ENCODE data around the gene JADE2.

JADE2 gene

DNA sequence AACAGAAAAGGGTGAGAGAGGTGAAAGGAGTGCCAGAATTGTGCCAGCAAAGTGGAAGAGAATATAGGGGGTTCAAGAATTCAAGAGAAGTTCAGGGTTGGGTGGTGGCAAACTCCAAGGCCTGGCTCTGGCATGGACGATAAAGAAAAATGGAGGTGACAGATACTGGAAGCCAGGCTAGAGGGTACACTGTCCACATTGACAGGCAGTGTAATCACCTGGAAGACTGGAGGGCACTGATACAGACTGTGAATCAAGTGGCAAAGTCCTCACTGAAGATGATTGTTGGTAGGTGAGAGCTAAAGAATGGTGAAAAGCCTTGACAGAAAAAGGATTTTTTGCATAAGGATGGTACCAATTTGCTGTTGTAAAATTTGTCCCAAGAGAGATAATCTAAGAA, 100.1 kb downstream of the JADE2 start:
- peaks cover 35% of the 10 kb centered on the region for H3K4me1 ChIP-seq (ENCODE audit: low read depth, poor library complexity, severe bottlenecking)
- H4K20me1 ChIP-seq (ENCODE audit: insufficient read depth) = no peaks in the 10 kb centered on the region; the same call in 1 of the 2 replicates
- peaks cover 37% of the 10 kb centered on the region for H3K79me2 ChIP-seq (ENCODE audit: insufficient read depth, low read depth)
- H2AFZ ChIP-seq (ENCODE audit: low read depth) = no peak overlapping the region
- H3K4me3 ChIP-seq (IDR thresholded peaks at IDR 0.05; ENCODE audit: insufficient read depth, low read depth, low read length) = no peak overlapping the region
- TF ChIP-seq CTCF (conservative IDR thresholded peaks at IDR 0.05; ENCODE audit: low read depth, low read length) = no peak
- H3K4me2 ChIP-seq = no peak overlapping the region
- no peaks in the 10 kb centered on the region; the same call in 1 of the 2 replicates for H3K36me3 ChIP-seq (ENCODE audit: insufficient read depth)
- H3K9ac ChIP-seq = no peak overlapping the region
- H3K27me3 ChIP-seq (ENCODE audit: insufficient read depth, low read depth) = no peaks in the 10 kb centered on the region
- no peak overlapping the region for H3K27ac ChIP-seq

GRCh38 chr5:134626369-134627014, 101.0 kb downstream of the JADE2 start:
- H3K4me2 ChIP-seq = peak overlapping the region; percentile 65

More at GRCh38 chr5:134626369-134627014, 101.0 kb downstream of the JADE2 start:
- Histone ChIP-seq H3K4me1 (ENCODE audit: low read depth, poor library complexity, severe bottlenecking) (peaks cover 42% of the 10 kb centered on the region), H3K79me2 (ENCODE audit: insufficient read depth, low read depth) (peaks cover 44% of the 10 kb centered on the region), H4K20me1 (ENCODE audit: insufficient read depth) (no peaks in the 10 kb centered on the region; the same call in 1 of the 2 replicates), H2AFZ (ENCODE audit: low read depth) (no peak overlapping the region), H3K36me3 (ENCODE audit: insufficient read depth) (no peaks in the 10 kb centered on the region), H3K27me3 (ENCODE audit: insufficient read depth, low read depth) (no peaks in the 10 kb centered on the region), H3K4me3 (IDR thresholded peaks at IDR 0.05; ENCODE audit: insufficient read depth, low read depth, low read length) (no peak overlapping the region), H3K9ac (no peak overlapping the region), H3K27ac (peak overlapping the region; percentile 10; the same call in 1 of the 2 replicates)
- TF ChIP-seq CTCF (conservative IDR thresholded peaks at IDR 0.05; ENCODE audit: low read depth, low read length) = no peak

All from KMS-11 (cell line).